HuH-7.5 (cell line): Measurements from ENCODE around the gene EGFR.
"Not testable (repeated sequence)": the region's sequence is repeated elsewhere in the genome, so short reads cannot be mapped to it uniquely, and the experiment has no call there.

Experiments
- DNase-seq: peaks from one replicate; pipeline ENCODE4 v3.0.0; 2011; ENCODE audit warnings: low spot score

The EGFR gene

DNA sequence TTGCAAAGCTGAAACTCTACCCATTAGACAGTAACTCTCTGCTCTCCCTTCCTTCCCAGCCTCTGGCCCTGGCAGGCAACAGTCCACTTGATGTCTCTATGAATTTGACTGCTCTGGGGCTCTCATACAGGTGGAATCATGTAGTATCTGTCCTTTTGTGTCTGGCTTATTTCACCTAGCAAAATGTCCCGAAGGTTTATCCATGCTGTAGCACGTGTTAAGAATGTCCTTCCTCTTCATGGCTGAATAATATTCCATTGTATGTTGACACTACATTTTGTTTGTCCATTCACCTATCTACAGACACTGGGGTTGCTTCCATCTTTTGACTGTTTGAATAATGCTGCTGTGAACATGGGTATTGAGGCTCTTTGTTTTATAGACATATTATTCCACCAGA lies 128.9 kb downstream of the EGFR start:
- no peak for DNase-seq

DNA sequence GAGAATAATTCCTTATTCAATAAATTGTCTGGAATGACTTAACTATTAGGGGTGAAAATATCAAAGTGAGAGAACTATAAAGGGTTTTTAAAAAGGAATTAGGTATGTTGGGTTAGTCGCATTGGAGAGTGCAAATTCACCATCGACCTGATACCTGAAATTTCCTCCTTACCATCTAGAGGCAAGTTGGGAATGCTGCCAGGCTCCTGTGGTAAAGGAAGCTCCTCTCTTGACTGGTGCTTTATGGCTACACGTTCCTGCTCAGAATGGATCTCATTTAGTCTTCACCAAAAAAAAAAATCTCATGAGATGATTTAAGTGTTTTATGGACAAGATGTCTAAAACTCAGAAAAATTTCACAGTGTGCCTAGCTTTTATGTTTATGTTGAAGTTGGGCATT lies 129.8 kb downstream of the EGFR start:
- DNase-seq = no peak

DNA sequence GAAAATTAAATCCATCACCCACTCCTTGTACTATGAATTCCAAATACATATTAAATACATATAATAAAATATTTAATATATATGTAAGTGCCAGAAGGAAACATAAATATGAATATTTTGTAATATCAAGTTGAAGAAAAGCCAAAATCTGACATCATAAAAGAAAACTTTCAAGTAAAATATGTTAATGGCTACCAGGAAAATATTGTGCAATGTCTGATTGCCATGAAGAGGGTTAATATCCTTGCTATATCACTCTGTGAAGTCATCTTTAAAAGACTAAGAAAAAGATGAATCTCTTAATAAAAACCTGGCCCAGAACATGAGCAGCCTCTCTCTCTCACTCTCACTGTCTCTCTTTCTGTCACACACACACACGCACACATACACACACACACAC lies 130.2 kb downstream of the EGFR start:
- DNase-seq = no peak

GRCh38 chr7:55150166-55150565 lies 131.3 kb downstream of the EGFR start:
- DNase-seq = no peak

- DNase-seq = no peak
Measured at GRCh38 chr7:55150709-55151451, 132.1 kb downstream of the EGFR start.

GRCh38 chr7:55152516-55152915 lies 133.7 kb downstream of the EGFR start:
- DNase-seq = no peak

GRCh38 chr7:55154096-55154495 lies 135.3 kb downstream of the EGFR start:
- DNase-seq = no peak

- no peak for DNase-seq
Measured at GRCh38 chr7:55155351-55156117, 136.7 kb downstream of the EGFR start.

- DNase-seq = no peak
Measured at GRCh38 chr7:55156919-55157763, 138.3 kb downstream of the EGFR start.

- DNase-seq = no peak
Measured at GRCh38 chr7:55157764-55158105, 138.9 kb downstream of the EGFR start.

GRCh38 chr7:55158541-55159382 lies 139.9 kb downstream of the EGFR start:
- no peak for DNase-seq

DNA sequence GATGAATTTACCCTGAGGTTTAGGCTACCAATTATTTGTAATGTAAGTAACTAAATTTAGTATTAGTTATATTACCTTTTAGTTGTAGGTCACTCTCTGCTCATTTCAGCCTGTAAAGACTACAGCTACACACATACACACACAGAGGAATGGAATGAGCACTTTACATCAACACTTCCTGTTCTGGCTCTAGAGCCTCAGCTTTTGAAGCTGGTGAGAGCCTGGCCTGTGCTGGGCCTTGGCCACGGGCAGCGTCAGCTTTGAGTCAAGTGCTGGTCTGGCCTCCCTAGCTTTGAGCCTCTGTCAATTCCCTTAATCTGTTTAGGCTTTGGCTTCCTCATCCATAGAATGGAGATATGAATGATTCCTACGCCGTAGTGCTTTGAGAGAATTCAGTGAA lies 141.7 kb downstream of the EGFR start:
- no peak for DNase-seq

DNA sequence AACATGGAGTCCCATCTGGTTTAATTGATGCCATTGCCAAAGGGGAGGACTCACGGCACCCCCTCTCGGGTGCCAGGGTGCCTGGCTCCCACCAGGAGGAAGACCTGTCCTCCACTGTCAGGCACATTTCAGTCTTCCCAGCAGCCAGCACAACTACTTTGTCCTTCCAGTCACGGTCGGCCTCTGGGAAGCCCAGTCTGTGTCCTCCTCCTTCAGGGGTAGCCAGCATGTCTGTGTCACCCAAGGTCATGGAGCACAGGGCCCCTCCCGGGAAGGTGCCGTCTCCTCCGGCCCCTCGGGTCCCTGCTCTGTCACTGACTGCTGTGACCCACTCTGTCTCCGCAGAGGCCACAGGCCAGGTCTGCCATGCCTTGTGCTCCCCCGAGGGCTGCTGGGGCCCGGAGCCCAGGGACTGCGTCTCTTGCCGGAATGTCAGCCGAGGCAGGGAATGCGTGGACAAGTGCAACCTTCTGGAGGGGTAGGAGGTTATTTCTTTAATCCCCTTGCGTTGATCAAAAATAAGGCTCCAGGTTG lies 142.4 kb downstream of the EGFR start:
- DNase-seq = no peak

GRCh38 chr7:55162476-55162875 lies 143.7 kb downstream of the EGFR start:
- no peak for DNase-seq

GRCh38 chr7:55163733-55164132 lies 144.9 kb downstream of the EGFR start:
- no peak for DNase-seq

DNA sequence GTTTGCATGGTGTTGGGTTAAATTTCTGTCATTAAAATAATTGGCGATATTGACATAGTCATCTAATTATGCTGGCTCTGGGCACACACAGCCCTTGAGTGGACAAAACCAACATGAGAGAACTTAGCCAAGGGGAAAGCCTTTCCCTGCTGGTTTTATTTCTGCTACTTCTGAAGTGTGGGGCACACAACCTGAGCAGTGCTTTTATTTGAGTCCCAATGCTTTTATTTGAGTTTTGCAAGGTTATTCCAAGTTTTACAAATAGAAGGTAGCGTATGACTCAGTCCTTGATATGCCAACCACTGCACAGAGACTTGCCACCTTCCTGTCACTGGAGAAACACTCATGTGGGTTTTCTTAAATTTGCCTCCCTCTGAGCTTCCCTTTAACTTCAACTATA lies 145.7 kb downstream of the EGFR start:
- no peak for DNase-seq

DNA sequence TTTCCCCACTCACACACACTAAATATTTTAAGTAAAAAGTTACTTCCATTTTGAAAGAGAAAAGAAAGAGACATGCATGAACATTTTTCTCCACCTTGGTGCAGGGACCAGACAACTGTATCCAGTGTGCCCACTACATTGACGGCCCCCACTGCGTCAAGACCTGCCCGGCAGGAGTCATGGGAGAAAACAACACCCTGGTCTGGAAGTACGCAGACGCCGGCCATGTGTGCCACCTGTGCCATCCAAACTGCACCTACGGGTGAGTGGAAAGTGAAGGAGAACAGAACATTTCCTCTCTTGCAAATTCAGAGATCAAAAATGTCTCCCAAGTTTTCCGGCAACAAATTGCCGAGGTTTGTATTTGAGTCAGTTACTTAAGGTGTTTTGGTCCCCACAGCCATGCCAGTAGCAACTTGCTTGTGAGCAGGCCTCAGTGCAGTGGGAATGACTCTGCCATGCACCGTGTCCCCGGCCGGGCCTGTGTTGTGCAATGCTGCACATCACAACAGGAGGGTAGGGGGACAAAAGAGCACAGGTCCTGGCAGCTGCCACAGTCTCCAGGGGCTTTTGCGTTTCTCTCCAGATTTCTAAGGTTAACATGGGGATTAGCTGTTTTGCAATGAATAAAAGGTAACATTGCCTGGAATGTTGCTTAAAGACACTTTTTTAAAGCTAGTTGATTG lies 146.5 kb downstream of the EGFR start:
- no peak for DNase-seq

- not testable (repeated sequence) for DNase-seq
Measured at GRCh38 chr7:55167296-55167695, 148.5 kb downstream of the EGFR start.

GRCh38 chr7:55170335-55171069 lies 151.7 kb downstream of the EGFR start:
- DNase-seq = no peak

DNA sequence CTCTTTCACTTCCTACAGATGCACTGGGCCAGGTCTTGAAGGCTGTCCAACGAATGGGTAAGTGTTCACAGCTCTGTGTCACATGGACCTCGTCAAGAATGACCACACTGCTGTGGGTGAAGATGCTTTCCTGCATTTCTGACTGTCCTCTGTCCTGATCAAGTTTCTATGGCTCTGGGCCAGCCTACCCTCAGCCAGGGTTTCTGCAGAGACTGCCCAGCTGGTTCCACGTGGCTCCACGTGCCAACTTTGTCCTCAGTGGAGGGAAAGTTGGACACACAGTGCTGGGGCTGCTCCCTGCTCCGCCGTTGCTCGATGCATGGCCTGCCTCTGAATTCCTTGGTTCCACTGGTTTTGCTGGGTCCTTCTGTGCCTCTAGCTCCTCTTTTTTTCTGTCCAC lies 152.3 kb downstream of the EGFR start:
- no peak for DNase-seq
